ENCODE measurements around the gene TP63.

The TP63 gene

GRCh38 chr3:189927975-189928895, 297.0 kb downstream of the TP63 start:
- DNase-seq (ENCODE audit: low read depth), result peak; percentile 16

- DNase-seq (ENCODE audit: low read depth), result no peak
These were observed 305.2 kb downstream of the TP63 start for GRCh38 chr3:189936201-189936945.

GRCh38 chr3:189937302-189938127, 306.3 kb downstream of the TP63 start:
- DNase-seq (ENCODE audit: low read depth), result peak; percentile 100

- no peak for DNase-seq (ENCODE audit: low read depth)
These were observed 309.9 kb downstream of the TP63 start for GRCh38 chr3:189941125-189941524.

GRCh38 chr3:189941679-189942078, 310.5 kb downstream of the TP63 start:
- peak; percentile 36 for DNase-seq (ENCODE audit: low read depth)

- DNase-seq (ENCODE audit: low read depth), result no peak
These were observed 311.8 kb downstream of the TP63 start for GRCh38 chr3:189942948-189943347.

GRCh38 chr3:189944285-189945145, 313.3 kb downstream of the TP63 start:
- DNase-seq (ENCODE audit: low read depth), result no peak

GRCh38 chr3:189945935-189946709, 314.9 kb downstream of the TP63 start:
- no peak for DNase-seq (ENCODE audit: low read depth)

Data from EH (cell line).